Inflammatory macrophage treated with lipopolysaccharide for 4 hours (primary cell): ENCODE data around the gene ZFPM1.
A peak's percentile ranks its signal among the peaks of the same experiment; 100 is the strongest.
"Not testable (repeated sequence)": the region's sequence is repeated elsewhere in the genome, so short reads cannot be mapped to it uniquely, and the experiment has no call there.

Experiments
- DNase-seq: peaks from one replicate; pipeline ENCODE4 v3.0.0-alpha.2; 2020

The ZFPM1 gene

GRCh38 chr16:88453217-88453531 is at the start of gene ZFPM1:
TSS of gene ZFPM1 (plus strand) at chr16:88453280. CDS start at chr16:88453639, 359 bp downstream.
- no peak for DNase-seq

- DNase-seq = no peak
These were observed 49.1 kb upstream of the ZFPM1 start for GRCh38 chr16:88403794-88404581.

- no peak for DNase-seq
These were observed 48.3 kb upstream of the ZFPM1 start for GRCh38 chr16:88404769-88405168.

GRCh38 chr16:88405216-88406060 is 47.6 kb upstream of the ZFPM1 start:
- no peak for DNase-seq

GRCh38 chr16:88406096-88407041 is 46.7 kb upstream of the ZFPM1 start:
- DNase-seq = no peak

- no peak for DNase-seq
These were observed 46.0 kb upstream of the ZFPM1 start for GRCh38 chr16:88407042-88407420.

GRCh38 chr16:88407807-88408206 is 45.3 kb upstream of the ZFPM1 start:
- peak; percentile 29 for DNase-seq

GRCh38 chr16:88408561-88409142 is 44.4 kb upstream of the ZFPM1 start:
- no peak for DNase-seq

GRCh38 chr16:88409296-88410065 is 43.6 kb upstream of the ZFPM1 start:
- DNase-seq = no peak

GRCh38 chr16:88410297-88410968 is 42.6 kb upstream of the ZFPM1 start:
- DNase-seq = not testable (repeated sequence)

- DNase-seq = no peak
These were observed 41.0 kb upstream of the ZFPM1 start for GRCh38 chr16:88411951-88412576.

- no peak for DNase-seq
These were observed 40.3 kb upstream of the ZFPM1 start for GRCh38 chr16:88412766-88413165.

- DNase-seq = no peak
These were observed 39.8 kb upstream of the ZFPM1 start for GRCh38 chr16:88413231-88413630.

- no peak for DNase-seq
These were observed 39.4 kb upstream of the ZFPM1 start for GRCh38 chr16:88413631-88414030.

- DNase-seq = no peak
These were observed 38.3 kb upstream of the ZFPM1 start for GRCh38 chr16:88414521-88415380.

GRCh38 chr16:88415381-88415705 is 37.7 kb upstream of the ZFPM1 start:
- DNase-seq = no peak

GRCh38 chr16:88415713-88416323 is 37.3 kb upstream of the ZFPM1 start:
- DNase-seq = no peak

- DNase-seq = no peak
These were observed 36.4 kb upstream of the ZFPM1 start for GRCh38 chr16:88416686-88417085.

- DNase-seq = no peak
These were observed 35.2 kb upstream of the ZFPM1 start for GRCh38 chr16:88417684-88418476.
